NCI-H2196 treated with DMSO at 0.1 percent for 48 hours (cell line): ENCODE results near the gene L1CAM.

Experiments
- DNase-seq: peaks from one replicate; lab custom pipeline; 2025; ENCODE audit not compliant: unreplicated experiment; lab: John Stamatoyannopoulos, UW

The L1CAM gene

GRCh38 chrX:153925739-153926551 is 40.0 kb upstream of the L1CAM start, which contains the start of gene ARHGAP4:
Gene ARHGAP4, minus strand, starts transcription at chrX:153926264. Its CDS starts 62 bp downstream, at chrX:153926202.
- no peak for DNase-seq

- no peak for DNase-seq
Observed at GRCh38 chrX:153925387-153925738, 39.4 kb upstream of the L1CAM start.

- no peak for DNase-seq
Observed at GRCh38 chrX:153924149-153924861, 38.3 kb upstream of the L1CAM start.

GRCh38 chrX:153922932-153923857 is 37.2 kb upstream of the L1CAM start:
- peak; percentile 15 for DNase-seq

- no peak for DNase-seq
Observed at GRCh38 chrX:153921511-153922446, 35.8 kb upstream of the L1CAM start.

- DNase-seq, result no peak
Observed at GRCh38 chrX:153921070-153921469, 35.1 kb upstream of the L1CAM start.

GRCh38 chrX:153920546-153920945 is 34.6 kb upstream of the L1CAM start:
- no peak for DNase-seq

- no peak for DNase-seq
Observed at GRCh38 chrX:153919281-153919680, 33.3 kb upstream of the L1CAM start.

GRCh38 chrX:153917869-153918268 is 31.9 kb upstream of the L1CAM start:
- no peak for DNase-seq

GRCh38 chrX:153913701-153914100 is 27.7 kb upstream of the L1CAM start:
- DNase-seq, result no peak

- DNase-seq, result no peak
Observed at GRCh38 chrX:153913211-153913610, 27.2 kb upstream of the L1CAM start.

- DNase-seq, result no peak
Observed at GRCh38 chrX:153911798-153912197, 25.8 kb upstream of the L1CAM start.

- no peak for DNase-seq
Observed at GRCh38 chrX:153910446-153910845, 24.5 kb upstream of the L1CAM start.

- DNase-seq, result no peak
Observed at GRCh38 chrX:153909980-153910360, 24.0 kb upstream of the L1CAM start.

- DNase-seq, result no peak
Observed at GRCh38 chrX:153909024-153909979, 23.3 kb upstream of the L1CAM start.

GRCh38 chrX:153908219-153908860 is 22.4 kb upstream of the L1CAM start:
- DNase-seq, result no peak

- no peak for DNase-seq
Observed at GRCh38 chrX:153907456-153907855, 21.5 kb upstream of the L1CAM start.

GRCh38 chrX:153906126-153906917 is 20.3 kb upstream of the L1CAM start:
- no peak for DNase-seq
